AML-193 (cell line): Measurements from ENCODE around the gene IL23R.

Experiments
- DNase-seq, 2 experiments: peaks; one replicate each; lab custom pipeline; 2025; lab: John Stamatoyannopoulos, UW

Gene IL23R

DNA sequence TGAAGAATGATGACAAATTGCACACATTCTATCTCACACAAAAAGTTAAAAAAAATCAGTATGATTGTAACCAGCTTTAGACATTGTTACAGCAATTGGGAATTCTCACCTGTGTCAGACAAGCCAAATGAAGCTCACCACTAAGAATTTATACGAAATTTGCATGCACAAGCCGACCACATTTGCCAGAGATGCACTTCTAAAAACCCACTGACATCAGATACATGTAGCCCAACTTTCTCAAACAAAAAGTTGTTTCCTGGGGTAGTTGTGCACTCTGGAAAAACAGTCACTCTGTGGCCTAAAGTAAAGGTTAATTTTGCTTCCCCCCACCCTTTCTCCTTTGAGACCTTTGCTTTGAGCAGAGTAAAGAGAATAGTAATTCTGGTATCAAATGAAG lies 73.5 kb downstream of the IL23R start:
- no peak for DNase-seq

DNA sequence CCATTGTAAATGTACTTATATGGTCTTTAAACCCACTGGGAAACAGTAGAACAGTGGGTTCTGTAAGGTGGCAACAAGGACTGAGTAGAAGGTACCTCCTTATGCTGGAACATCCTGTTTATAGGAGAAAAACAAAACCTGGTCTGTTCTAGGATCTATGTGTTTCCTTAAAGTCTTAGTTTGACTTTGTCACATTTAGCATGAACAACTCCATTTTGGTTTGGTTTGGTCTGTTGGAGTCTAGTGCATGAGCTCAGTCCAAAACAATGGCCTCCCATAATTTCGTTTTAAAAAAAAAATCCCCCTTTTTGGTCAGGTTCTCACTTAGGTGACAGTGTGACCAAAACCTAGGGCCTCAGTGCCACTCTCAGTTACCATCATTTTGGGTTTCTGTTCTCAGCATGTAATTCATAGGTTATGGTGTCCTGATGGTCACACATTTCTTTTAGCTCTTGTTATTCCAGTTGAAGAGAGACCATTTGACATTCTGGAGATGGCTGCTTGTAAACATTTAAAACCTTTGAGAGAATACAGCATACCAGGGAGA lies 75.0 kb downstream of the IL23R start:
- no peak for DNase-seq

DNA sequence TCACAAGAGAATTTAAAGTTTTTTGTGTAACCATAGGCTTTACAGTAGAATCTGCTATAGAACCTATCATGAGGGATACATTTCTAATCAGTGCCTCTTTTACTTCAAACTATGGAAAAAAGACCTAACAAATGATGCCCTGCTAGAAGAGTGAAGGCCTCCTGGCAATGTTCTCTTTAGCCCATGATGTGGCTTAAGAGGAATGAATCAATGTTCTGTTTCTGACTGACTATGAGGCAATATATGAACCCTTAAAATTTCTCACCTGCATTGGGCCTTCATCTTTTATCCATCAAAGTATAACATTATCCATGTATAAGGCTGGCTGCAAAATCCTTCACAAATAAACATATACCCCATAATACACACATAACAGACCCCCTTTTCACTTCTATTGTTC lies 75.8 kb downstream of the IL23R start:
- DNase-seq: no peak

DNA sequence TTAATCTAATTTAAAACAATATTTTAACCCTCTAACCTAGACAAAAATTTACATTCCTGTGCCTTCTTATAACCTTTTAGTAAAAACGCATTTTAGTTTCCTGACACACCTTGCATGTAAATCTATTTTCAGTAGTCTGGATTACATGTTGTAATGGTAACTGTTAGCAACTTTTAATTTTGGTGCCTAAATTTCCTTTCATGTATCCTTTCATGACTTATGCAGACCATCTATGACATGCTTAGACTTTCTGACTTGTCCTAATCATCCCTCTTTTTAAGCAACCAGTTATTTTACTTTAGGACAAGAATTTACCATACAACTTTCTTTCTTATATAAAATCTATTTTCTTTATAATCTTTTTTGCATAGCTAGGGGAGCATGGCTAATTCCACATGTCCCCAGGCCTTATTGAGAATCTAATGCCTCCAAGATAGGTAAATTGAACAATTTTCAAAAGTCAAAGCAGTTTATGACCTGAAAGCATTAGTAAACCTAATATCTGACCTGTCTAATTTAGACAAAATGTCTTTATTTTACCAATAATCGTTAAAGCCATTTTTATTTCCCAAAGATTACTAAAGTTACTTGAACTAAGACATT lies 83.9 kb downstream of the IL23R start:
- no peak for DNase-seq

DNA sequence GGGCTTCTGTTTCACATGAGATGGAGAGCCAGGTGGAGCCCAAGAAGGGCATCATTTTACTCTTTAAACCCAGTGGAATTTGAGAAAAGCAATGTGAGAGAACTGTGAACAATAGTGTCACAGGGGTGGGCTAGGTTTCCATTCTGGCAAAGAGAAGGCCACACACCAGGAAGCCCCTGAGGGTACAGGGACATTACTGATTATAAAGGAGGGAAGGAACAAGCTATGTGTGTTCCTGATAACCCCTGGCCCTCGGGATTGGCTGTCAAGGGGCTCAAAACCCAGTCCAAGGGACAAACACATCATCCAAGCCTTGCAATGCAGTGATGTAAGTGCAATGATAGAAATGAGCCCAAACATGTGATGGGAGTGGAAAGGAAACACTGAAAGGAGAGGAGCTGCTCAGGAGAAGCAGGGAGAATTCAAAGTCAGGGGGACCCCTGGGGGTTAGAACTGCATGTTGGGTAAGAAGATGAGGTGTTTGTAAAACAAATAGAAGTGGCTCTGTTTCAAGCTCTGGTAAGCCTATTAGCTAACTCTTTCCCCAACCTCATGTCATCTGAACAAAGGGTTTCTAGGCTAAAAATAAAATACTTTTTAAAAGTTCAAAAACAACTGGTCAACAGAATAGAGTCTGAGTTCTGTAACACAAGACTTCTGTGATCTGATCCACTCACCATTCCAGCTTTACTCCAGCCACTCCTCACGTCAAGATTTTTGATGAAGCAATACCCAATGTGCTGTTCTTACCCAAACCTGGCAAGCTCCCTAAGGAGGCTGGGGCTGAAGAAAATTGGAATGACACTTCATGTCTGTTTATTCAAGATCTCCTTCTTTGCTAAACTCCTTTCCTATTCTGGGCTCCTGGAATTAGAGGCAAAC lies 90.3 kb downstream of the IL23R start:
- DNase-seq: no peak

DNA sequence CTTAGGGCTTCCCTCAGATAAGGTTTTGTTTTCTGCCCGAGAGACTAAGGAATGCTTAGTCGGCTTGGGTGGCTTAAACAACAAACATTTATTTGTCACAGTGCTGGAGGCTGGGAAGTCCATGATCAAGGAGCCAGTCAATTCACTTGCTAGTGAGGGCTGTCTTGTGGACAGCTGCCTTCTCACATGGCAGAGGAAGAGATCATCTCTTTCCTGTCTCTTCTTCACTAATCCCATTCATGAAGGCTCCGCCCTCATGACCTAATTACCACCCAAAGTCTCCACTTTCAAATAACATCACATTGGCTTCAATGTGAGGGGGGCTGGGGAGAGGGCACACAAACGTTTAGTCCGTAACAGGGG lies 90.9 kb downstream of the IL23R start:
- no peak for DNase-seq

DNA sequence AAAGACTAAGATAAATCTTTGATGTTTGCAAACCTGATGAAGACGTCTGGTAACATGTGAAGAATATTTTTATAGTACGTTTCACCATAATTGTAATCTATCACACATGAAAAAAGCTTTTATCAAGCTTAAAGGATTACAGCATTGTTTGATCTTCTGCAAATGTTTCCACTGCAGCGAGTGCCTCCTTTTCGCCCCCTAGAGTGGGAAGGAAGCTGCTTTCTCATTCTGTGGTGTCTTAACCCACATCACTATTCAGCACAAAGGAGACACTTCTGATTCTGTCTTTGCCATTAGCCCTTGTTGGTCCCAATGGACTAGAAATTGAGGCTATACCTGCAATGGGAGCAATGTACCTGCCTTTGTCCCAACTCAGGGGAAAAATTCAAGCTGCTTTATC lies 95.4 kb downstream of the IL23R start:
- no peak for DNase-seq

DNA sequence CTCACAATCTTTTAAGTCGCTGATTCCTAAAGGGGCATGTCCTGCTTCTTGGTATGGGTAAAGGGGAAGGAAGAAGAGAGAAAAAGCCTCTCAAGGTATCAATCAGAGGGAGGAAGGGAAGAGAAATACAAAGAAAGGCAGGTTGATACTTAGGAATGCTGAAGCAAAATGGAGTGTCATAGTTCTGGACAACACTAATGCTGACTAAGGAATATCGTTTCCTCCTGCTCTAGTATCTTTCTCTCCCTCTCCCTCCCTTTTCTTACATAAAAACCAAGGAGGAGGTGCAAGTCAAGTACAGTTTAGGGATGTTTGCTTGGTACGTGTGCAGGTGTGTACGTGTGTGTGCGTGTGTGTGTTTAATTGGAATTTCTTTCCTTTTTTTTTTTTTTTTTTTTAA lies 96.5 kb downstream of the IL23R start:
- DNase-seq: no peak

DNA sequence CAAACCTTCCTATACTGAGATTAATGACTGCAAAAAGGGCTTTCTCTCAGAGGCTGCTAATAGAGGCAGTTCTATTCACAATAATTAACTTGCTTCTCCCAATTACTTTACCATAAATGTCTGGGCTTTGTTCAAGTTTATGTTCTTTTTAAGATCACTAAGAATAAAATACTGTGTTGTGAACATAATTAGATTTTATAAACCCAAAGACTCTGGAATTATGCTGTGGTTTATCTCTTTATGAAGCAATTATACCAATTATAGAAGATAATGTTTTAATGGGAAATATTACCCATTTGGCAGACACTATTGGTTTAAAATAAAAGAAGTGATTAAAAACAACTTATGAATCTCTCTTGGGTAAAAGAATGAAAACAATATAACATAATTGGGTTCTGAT lies 97.9 kb downstream of the IL23R start:
- no peak for DNase-seq

DNA sequence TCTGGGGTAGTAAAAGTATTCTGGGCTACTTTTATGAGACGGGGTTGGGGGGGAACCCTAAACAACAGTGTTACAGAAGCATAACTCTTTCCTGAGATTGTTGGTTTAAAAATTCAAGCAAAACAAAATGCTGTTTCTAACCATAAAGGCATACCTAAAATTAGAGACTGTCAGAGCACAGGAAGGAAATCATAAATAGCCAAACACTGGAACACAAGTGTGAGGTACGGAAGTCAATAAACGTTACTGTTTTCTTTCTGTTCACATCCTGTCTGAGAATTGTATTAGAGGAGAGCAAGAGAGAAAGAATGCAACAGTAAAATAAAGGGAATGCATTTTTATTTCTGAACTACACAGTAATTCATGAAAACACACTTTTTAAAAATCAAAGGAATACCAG lies 98.6 kb downstream of the IL23R start:
- no peak for DNase-seq

DNA sequence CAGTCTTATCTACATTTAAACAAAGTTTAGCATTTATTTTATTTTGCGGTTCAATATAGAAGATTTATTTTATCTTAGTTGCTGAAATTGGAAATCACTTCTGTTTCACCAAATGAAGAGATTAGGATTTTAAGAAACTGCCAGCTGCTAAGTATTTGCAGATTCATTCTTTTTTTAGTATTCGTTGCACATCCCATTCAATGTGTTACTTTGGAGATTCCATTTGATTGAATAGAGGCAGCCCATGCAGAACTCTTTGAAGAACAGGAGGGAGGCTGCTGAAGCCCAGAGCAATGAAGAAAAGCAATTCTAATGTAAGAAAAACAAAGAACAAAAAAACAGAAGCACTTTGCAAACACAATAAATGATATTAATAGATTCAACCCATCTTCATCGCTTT lies 102.8 kb downstream of the IL23R start:
- no peak for DNase-seq

DNA sequence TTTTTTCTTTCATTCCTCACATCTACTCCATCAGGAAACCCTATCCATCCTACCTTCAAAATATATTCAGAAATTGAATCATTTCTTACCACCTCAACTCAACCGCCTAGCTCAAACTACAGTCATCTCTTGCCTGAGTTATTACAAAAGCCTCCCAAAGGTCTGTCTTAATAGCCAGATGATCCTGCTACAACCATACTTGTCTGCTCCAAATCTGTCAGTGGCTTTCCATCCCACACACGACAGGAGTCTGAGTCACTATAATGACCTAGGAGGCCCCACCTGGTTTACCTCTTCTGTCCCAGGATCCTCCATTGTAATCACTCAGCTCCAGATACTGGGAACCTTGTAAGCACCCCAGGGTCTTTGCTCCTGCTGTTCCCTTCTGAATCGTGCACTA lies 104.3 kb downstream of the IL23R start:
- DNase-seq: no peak

DNA sequence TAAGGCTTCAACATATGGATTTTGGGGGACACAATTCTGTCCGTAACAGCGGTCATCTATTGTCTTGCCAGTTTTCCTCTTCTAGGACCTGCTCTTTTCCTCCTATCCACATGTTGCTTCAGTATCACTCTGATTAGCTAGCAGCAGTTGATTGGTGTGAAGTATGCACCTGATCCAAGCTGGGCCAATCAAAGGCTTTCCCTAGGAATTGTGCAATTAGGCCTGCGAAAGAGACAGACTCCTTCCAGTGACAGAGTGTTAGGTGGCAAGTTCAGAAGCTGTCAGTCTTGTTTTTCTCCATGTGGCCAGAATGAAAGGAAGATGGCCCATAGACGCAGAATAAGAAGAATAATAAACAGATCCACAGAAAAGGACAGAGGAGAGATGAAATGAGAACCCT lies 107.3 kb downstream of the IL23R start:
- no peak for DNase-seq

DNA sequence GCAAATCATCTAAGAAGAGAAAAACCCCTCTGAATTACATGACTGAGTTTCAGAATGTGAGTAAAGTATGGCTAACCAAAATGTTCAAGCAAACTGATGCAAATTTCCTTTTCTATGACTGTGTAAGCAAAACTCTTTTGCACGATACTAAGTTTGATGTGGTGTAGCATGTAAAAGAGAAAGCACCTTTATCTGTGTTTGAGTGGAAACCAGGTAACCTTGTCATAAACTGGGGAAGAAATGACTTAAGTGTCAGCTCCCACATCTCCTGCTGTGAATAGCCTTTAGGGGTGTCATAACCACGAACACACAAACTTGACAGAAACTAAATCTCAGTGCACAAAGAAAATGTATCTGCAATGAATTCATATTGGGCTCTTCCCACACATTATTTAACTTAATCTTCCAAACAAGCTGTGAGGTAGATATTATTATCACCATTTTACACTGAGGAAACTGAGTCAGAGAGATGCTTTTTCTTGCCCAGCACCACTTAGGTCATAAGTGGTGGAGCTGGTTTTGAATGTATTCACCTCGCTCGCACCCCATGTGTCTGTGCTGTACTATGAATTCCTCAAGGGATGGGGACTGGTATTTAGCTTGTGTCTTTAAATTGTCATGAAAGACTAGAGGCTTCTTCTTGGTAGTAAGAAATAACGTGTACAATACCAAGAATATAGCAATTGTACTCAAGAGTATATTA lies 108.5 kb downstream of the IL23R start:
- no peak for DNase-seq

DNA sequence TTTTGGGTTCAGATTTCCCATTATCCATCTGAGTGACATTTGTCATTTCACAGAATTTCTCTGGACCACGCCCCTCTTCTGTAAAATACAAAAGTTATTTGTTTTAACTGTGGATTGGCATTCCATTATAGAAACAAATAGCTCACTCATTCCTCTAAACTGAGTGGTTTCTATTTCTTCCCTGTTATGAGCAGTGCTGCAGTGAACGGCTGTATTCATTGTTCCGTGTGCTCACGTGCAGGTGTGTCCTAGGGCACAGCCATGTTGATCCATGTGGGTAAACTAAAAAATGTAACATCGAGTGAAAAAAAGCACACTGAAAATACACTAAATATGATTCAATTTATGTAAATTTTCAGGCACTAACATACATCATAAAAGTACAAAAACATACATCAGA lies 114.4 kb downstream of the IL23R start:
- DNase-seq: no peak

DNA sequence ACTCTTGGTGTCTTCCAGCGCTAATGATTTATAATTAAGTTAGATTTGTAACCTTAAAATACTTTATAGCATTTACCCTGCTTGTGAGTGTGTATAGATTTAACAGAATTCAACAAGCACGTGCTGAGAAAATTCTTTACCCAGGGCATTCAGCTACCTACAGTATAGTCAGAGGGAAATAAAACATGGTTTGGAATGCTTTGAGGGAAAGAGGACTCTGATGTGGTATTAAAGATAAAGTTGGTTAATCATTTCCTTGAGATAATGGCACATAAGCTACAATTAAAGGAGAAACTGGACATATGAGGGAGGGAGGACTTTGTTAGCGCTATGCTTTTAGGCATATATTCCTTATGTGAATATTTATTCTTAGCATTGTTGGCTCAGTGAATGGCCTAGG lies 115.0 kb downstream of the IL23R start:
- DNase-seq: no peak

DNA sequence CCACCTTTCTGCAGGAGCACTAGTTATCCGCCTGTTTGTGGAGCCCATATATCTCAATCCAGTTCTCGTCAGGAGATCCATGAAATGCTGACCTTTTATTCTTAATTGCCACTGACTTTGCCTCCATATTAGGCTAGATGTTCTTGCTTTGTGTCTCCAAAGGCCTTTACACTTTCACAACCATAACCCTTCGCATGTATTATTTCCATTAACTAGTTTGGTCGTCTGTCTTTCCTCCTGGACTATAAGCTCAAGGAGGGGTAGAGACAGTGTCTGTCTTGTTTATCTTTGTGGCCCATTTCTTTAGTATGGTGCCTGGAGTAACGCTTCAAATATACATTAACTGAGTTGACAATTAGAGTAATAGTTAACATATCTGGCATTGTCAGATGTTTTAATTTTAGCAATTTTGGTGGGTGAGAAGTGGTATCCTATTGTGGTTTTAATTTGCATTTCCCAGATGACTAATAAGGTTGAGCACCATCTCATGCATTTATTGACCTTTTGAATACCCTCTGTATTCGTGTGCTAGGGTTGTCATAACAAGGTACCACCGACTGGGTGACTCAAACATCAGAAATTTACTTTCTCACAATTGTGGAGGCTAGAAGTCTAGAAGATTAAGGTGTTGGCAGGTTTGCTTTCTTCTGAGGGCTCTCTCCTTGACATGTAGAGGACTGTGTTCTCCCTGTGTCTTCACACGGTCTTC lies 119.7 kb downstream of the IL23R start:
- no peak for DNase-seq

DNA sequence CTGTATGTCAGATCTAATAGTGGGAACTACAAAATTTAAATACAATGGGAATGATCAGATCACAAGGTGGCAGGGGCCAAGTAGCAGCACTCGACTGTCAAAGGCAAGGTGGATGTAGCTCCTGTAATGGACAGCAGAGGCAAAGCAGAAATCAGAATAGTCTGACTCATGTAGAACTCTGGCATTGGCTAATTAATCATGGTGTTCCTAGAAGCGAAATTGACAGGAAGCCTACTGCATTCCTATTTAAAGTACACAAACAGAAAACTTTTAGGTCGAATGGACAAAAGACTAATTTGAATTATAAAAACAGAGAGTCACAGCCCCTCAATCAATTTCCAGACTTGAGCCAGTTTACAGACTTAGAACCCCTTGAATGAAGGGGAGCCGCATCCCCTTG lies 124.0 kb downstream of the IL23R start:
- DNase-seq: no peak

DNA sequence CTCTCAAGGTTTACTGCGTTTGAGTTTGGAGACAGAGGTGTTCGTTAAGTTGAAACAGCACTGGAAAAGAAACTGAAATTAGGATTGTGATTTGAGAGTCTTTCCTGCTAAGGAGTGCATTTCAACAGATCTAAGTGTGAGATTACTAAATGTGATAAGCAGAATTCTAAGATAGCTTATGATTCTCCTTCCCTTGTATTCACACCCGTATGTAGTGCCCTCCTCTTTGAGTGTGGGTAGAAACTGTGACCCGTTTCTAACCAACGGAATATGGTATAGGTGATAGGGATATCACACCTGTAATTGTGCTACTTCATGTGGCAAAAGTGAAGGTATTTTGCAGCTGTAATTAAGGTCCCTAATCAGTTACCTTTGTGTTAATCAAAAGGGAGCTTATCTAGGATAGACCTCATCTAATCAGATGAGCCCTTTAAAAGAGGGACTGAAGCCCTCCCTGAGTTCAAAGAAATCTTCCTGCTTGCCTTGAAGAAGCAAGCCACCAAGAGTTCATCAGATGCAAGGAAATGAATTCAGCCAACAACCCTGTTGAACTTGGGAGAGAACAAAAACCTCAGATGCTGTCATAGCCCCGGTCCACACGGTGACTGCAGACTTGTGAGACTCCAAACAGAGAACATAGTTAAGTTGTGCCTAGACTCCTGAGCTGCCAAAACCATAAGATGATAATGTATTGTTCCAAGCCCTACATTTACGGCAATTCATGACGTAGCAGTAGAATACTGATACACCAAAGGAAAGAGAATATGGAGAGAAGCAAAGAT lies 128.8 kb downstream of the IL23R start:
- DNase-seq: no peak

DNA sequence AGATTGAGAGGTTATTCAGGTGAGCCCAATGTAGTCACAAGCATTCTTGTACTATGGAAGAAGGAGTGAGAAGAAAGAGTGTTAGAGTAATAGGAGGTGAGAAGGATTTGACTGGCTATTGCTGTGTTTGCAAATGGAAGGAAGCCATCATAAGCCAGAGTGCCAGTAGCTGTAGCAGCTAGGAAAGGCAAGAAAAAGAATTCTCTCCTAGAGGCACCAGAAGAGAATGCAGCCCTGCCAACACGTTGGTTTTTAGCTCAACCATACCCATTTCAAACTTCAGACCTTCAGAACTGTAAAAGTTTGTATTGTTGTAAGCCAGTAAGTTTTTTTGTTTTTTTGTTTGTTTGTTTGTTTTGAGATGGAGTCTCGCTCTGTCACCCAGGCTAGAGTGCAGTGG lies 132.5 kb downstream of the IL23R start:
- DNase-seq: no peak

DNA sequence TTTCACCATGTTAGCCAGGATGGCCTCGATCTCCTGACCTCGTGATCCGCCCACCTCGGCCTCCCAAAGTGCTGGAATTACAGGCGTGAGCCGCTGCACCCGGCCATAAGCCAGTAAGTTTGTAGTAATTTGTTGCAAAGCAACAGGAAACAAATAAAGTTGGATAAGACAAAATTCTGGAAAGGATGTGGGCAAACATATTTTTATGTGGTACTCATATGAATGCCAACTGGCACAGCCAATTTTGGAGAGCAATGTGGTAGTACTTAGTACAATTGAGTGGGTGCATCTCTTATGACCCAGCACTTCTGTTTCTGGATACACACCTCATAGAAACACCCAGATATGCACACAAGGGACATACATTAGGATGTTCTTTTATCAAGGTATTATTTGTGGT lies 133.0 kb downstream of the IL23R start:
- DNase-seq: no peak

DNA sequence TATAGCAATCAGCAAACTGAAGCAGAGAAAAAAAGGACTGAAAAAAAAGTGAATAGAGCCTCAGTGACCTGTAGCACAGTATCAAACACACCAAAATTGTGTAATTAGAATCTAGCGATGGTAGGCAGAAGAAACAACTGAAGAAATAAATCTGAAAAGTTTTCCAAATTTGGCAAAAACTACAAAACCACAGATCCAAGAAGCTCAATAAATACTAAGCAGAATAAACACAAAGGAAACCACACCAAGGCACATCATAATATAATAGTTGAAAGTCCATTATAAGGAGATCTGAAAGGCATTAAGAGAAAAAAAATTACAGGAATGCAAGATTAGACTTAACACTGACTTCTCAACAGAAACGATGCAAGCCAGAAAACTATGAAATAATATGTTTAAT lies 134.3 kb downstream of the IL23R start:
- no peak for DNase-seq
